PFSK-1 (cell line): ENCODE measurements around the gene PANK4.

Experiments used
- FOXP2 ChIP-seq: optimal IDR thresholded peaks from 2 replicates; pipeline ENCODE3; 2011; ENCODE audit warnings: borderline replicate concordance, control low read depth, inconsistent platforms; ENCODE audit not compliant: insufficient read depth; ENCODE audit errors: extremely low read length, extremely low read depth
- POLR2AphosphoS5 ChIP-seq: IDR thresholded peaks from 2 replicates; pipeline ENCODE4 v1.6.1; 2012; ENCODE audit warnings: low read depth, mild to moderate bottlenecking, control low read depth, low read length, moderate library complexity
- REST ChIP-seq, 2 experiments: IDR thresholded peaks; 2 replicates each; pipeline versions ENCODE4 v1.6.1 to v1.8.0; 2011 to 2012; ENCODE audit warnings: low read depth in 2 of 2, low read length in 2 of 2, control low read depth in 1 of 2, inconsistent platforms in 1 of 2, mild to moderate bottlenecking in 1 of 2, moderate library complexity in 1 of 2; ENCODE audit not compliant: insufficient read depth in 1 of 2
- SIN3A ChIP-seq: IDR thresholded peaks from 2 replicates; pipeline ENCODE4 v1.6.1; 2012; ENCODE audit warnings: mild to moderate bottlenecking, low read length, moderate library complexity, borderline replicate concordance; ENCODE audit not compliant: insufficient read depth
- TAF1 ChIP-seq: IDR thresholded peaks from 2 replicates; pipeline ENCODE4 v1.6.1; 2012; ENCODE audit warnings: low read length, control low read depth, borderline replicate concordance; ENCODE audit not compliant: insufficient read depth

Gene PANK4

DNA sequence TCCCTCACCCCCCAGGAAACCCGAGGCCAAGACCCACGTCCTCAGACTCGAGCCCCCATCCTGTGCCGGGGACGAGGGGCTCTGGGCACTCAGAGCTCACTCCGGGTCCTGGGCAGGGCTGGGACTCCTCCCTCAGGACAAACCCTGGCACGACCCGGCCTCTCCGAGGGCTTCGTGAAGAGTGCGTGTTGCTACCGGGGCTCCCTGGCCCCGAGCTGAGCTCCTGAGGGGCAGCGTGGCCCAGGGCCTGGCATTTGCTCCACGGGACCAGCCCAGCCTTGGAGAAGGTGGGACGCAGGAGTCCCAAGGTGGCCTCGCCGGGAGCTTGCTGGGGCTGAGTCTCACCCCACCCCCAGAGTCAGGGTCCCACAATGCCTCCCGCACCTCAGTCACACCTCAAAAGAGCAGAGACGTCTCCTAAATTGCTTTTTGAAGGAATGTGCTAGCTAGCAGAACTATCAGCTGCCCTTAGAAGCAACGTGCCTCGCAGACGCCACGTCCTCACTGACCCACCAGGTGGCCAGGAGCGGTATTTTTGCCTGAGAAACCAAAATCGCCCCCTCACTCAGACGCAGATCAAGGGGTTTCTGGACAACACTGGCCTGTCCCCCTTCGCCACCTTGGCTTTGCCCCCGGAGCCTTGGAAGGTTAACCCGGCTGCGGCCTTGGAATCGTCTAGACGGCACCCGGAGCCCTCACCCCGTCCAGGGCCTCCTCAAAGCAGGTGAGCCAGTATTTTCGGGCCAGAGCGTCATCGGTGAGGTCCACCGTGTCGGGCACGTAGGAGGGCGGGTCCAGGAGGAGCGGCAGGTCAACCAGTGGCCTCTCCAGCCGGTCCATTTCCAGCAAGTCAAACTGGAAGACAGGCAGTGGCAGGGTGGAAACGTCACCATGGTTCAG, 11.3 kb downstream of the PANK4 start:
- no peak for TF ChIP-seq POLR2AphosphoS5
- no peak for TF ChIP-seq SIN3A
- no peak for TF ChIP-seq TAF1
- TF ChIP-seq REST (IDR thresholded peaks at IDR 0.05; ENCODE audit: insufficient read depth in 1 of 2, low read depth in 2 of 2, low read length in 2 of 2) = no peak
- TF ChIP-seq FOXP2 = no peak

GRCh38 chr1:2513939-2514652, 12.3 kb downstream of the PANK4 start:
- no peak for TF ChIP-seq SIN3A
- no peak for TF ChIP-seq POLR2AphosphoS5
- TF ChIP-seq REST (IDR thresholded peaks at IDR 0.05; ENCODE audit: insufficient read depth in 1 of 2, low read depth in 2 of 2, low read length in 2 of 2) = no peak
- TF ChIP-seq TAF1 = no peak
- TF ChIP-seq FOXP2 = no peak

DNA sequence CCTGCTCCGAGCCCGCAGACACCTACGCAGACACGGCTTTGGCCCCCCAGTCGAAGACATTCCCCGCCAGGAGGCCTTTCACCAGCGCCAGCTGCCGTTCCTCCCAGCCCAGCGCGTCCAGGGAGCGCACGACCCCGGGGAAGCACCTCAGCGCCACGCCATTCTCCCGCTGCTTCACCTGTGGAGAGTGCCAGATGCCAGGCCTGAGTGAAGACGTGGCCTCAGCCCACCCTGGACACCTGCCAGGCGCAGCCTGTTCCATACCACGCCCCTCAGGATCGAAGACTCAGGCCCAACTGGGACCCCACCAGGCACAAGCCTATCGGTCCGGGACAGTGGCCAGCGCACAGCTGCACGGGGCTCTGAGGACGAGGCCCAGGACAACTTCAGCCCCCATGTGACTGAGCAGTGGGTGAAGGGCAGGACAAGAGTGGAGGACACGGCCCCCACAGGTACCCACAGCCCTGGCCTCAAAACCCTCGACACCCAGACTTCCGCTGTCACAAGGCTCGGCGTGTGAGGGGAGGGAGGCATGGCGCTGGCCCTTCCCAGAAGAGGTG, 13.5 kb downstream of the PANK4 start:
- no peak for TF ChIP-seq REST (IDR thresholded peaks at IDR 0.05; ENCODE audit: insufficient read depth in 1 of 2, low read depth in 2 of 2, low read length in 2 of 2)
- TF ChIP-seq FOXP2 = no peak
- no peak for TF ChIP-seq TAF1
- TF ChIP-seq SIN3A = no peak
- TF ChIP-seq POLR2AphosphoS5 = no peak

GRCh38 chr1:2510366-2511155, 15.8 kb downstream of the PANK4 start:
- TF ChIP-seq SIN3A (no peak), TAF1 (no peak)

GRCh38 chr1:2509589-2509988, 16.8 kb downstream of the PANK4 start:
- TF ChIP-seq FOXP2 (no peak), SIN3A (no peak), REST (IDR thresholded peaks at IDR 0.05; ENCODE audit: insufficient read depth in 1 of 2, low read depth in 2 of 2, low read length in 2 of 2) (no peak), POLR2AphosphoS5 (no peak), TAF1 (no peak)
